H9 (cell line): Measurements from ENCODE around the gene CDK11A. TPM values are rescaled to one million over a fixed set of nuclear protein-coding genes. Genes with fewer than 3 reads are reported as not detected.
"Not testable (repeated sequence)": the region's sequence is repeated elsewhere in the genome, so short reads cannot be mapped to it uniquely, and the experiment has no call there.

Experiments
- DNase-seq: peaks from one replicate; pipeline ENCODE4 v3.0.0-alpha.2; 2017
- H2AFZ ChIP-seq: one replicate; pipeline ENCODE4 v1.6.1; 2013; ENCODE audit warnings: mild to moderate bottlenecking, low read length, control low read depth, moderate library complexity
- H2AK5ac ChIP-seq: 2 replicates; pipeline ENCODE4 v1.6.1; 2013; ENCODE audit warnings: low read length, control low read depth, mixed read lengths; ENCODE audit not compliant: insufficient read length
- H2BK120ac ChIP-seq: one replicate; pipeline ENCODE4 v1.6.1; 2013; ENCODE audit warnings: low read depth, mild to moderate bottlenecking, low read length, control low read depth, inconsistent platforms; ENCODE audit not compliant: poor library complexity, severe bottlenecking
- H2BK12ac ChIP-seq: 2 replicates; pipeline ENCODE4 v1.6.1; 2013; ENCODE audit warnings: low read length, control low read depth, mixed read lengths, low read depth; ENCODE audit not compliant: insufficient read length
- H2BK15ac ChIP-seq: 2 replicates; pipeline ENCODE4 v1.6.1; 2013; ENCODE audit warnings: low read depth, low read length, control low read depth
- H2BK20ac ChIP-seq: one replicate; pipeline ENCODE4 v1.6.1; 2013; ENCODE audit warnings: low read depth, mild to moderate bottlenecking, low read length, control low read depth, inconsistent platforms; ENCODE audit not compliant: poor library complexity, severe bottlenecking
- H2BK5ac ChIP-seq: 2 replicates; pipeline ENCODE4 v1.6.1; 2013; ENCODE audit warnings: low read length, control low read depth, mixed read lengths; ENCODE audit not compliant: insufficient read length
- H3K14ac ChIP-seq: 2 replicates; pipeline ENCODE4 v1.6.1; 2013; ENCODE audit warnings: low read length, control low read depth; ENCODE audit not compliant: insufficient read depth
- H3K18ac ChIP-seq: 2 replicates; pipeline ENCODE4 v1.6.1; 2013; ENCODE audit warnings: low read depth, mild to moderate bottlenecking, mixed read lengths, low read length, control low read depth; ENCODE audit not compliant: insufficient read length
- H3K23ac ChIP-seq: 2 replicates; pipeline ENCODE4 v1.6.1; 2013; ENCODE audit warnings: low read length, control low read depth, mixed read lengths, low read depth; ENCODE audit not compliant: insufficient read length
- H3K23me2 ChIP-seq: 2 replicates; pipeline ENCODE4 v1.6.1; 2013; ENCODE audit warnings: low read depth, mild to moderate bottlenecking, mixed read lengths, low read length, control low read depth; ENCODE audit not compliant: insufficient read length, poor library complexity, severe bottlenecking
- H3K27ac ChIP-seq: 2 replicates; pipeline ENCODE4 v1.5.1; 2013; ENCODE audit warnings: low read length, control low read depth, mixed read lengths, low read depth; ENCODE audit not compliant: insufficient read length
- H3K27me3 ChIP-seq: 2 replicates; pipeline ENCODE4 v1.6.1; 2013; ENCODE audit warnings: low read length, control low read depth, inconsistent platforms; ENCODE audit not compliant: insufficient read depth
- H3K4ac ChIP-seq: 2 replicates; pipeline ENCODE4 v1.6.1; 2013; ENCODE audit warnings: low read depth, mild to moderate bottlenecking, control low read depth, inconsistent platforms, low read length, moderate library complexity
- H3K4me1 ChIP-seq: 2 replicates; pipeline ENCODE4 v1.6.1; 2013; ENCODE audit warnings: low read length, control low read depth, inconsistent platforms; ENCODE audit not compliant: insufficient read depth
- H3K4me2 ChIP-seq: 2 replicates; pipeline ENCODE4 v1.6.1; 2013; ENCODE audit warnings: low read length, control low read depth, mixed read lengths; ENCODE audit not compliant: insufficient read length, insufficient read depth
- H3K56ac ChIP-seq: 2 replicates; pipeline ENCODE4 v1.6.1; 2013; ENCODE audit warnings: low read depth, mild to moderate bottlenecking, mixed read lengths, low read length, control low read depth; ENCODE audit not compliant: insufficient read length
- H3K79me1 ChIP-seq: 2 replicates; pipeline ENCODE4 v1.6.1; 2013; ENCODE audit warnings: low read depth, mild to moderate bottlenecking, moderate library complexity, low read length, control low read depth, inconsistent platforms; ENCODE audit not compliant: insufficient read depth, poor library complexity, severe bottlenecking
- H3K79me2 ChIP-seq: 2 replicates; pipeline ENCODE4 v1.6.1; 2013; ENCODE audit warnings: low read length, control low read depth, inconsistent platforms; ENCODE audit not compliant: insufficient read depth
- H3K9ac ChIP-seq: 2 replicates; pipeline ENCODE4 v1.6.1; 2013; ENCODE audit warnings: low read length, control low read depth, mixed read lengths; ENCODE audit not compliant: insufficient read length; ENCODE audit errors: extremely low read depth
- H3K9me3 ChIP-seq: one replicate; pipeline ENCODE4 v1.6.1; 2013; ENCODE audit warnings: low read depth, low read length, inconsistent platforms; ENCODE audit not compliant: control insufficient read depth
- H3T11ph ChIP-seq: one replicate; pipeline ENCODE4 v1.6.1; 2013; ENCODE audit warnings: mild to moderate bottlenecking, low read length, control low read depth, inconsistent platforms
- H4K20me1 ChIP-seq: one replicate; pipeline ENCODE4 v1.6.1; 2013; ENCODE audit not compliant: control insufficient read depth, insufficient read length, insufficient read depth
- H4K5ac ChIP-seq: 2 replicates; pipeline ENCODE4 v1.6.1; 2013; ENCODE audit warnings: low read depth, mild to moderate bottlenecking, mixed read lengths, low read length, control low read depth; ENCODE audit not compliant: insufficient read length
- H4K8ac ChIP-seq: replicated peaks from 2 replicates; pipeline ENCODE4 v1.6.1; 2013; ENCODE audit warnings: low read length, control low read depth, mixed read lengths, low read depth; ENCODE audit not compliant: insufficient read length
- H4K91ac ChIP-seq: 2 replicates; pipeline ENCODE4 v1.6.1; 2013; ENCODE audit warnings: low read depth, mild to moderate bottlenecking, moderate library complexity, mixed read lengths, low read length, control low read depth; ENCODE audit not compliant: insufficient read length
- H3K27ac Mint-ChIP-seq, 3 experiments: 2 replicates in 2 of 3; 3 replicates in 1 of 3; pipeline ENCODE4 v1.8.0; 2020 to 2021; ENCODE audit warnings: mixed read lengths in 3 of 3, mild to moderate bottlenecking in 1 of 3, moderate library complexity in 1 of 3
- H3K27me3 Mint-ChIP-seq: 2 replicates; pipeline ENCODE4 v1.8.0; 2021; ENCODE audit warnings: low read depth, mild to moderate bottlenecking, moderate library complexity, mixed read lengths
- H3K36me3 Mint-ChIP-seq, 3 experiments: 2 replicates in 2 of 3; 3 replicates in 1 of 3; pipeline ENCODE4 v1.8.0; 2020 to 2021; ENCODE audit warnings: low read depth in 3 of 3, mixed read lengths in 3 of 3; ENCODE audit not compliant: insufficient read depth in 1 of 3
- H3K4me1 Mint-ChIP-seq, 2 experiments: 2 replicates each; pipeline ENCODE4 v1.8.0; 2020; ENCODE audit warnings: mixed read lengths in 2 of 2
- H3K4me3 Mint-ChIP-seq, 2 experiments: 2 replicates in 1 of 2; 3 replicates in 1 of 2; pipeline ENCODE4 v1.8.0; 2020 to 2021; ENCODE audit warnings: mild to moderate bottlenecking in 2 of 2, mixed read lengths in 2 of 2, moderate library complexity in 1 of 2
- H3K9me3 Mint-ChIP-seq, 2 experiments: 2 replicates in 1 of 2; 3 replicates in 1 of 2; pipeline ENCODE4 v1.8.0; 2020; ENCODE audit warnings: mild to moderate bottlenecking in 2 of 2, mixed read lengths in 2 of 2, moderate library complexity in 1 of 2
- WGBS: extraction: QIAGEN DNeasy Blood & Tissue Kit; methylation state at CpG from one replicate; pipeline ENCODE4 v1.1.7; 2013; ENCODE audit warnings: missing lambda C conversion rate, low lambda C conversion rate, mixed read lengths; ENCODE audit not compliant: insufficient read length; ENCODE audit errors: extremely low coverage; 5-methylcytosine and 5-hydroxymethylcytosine counted together
- total RNA-seq: library from RNA; stranded (reverse); gene quantifications from 2 replicates; pipeline ENCODE4 v1.2.1, GENCODE V29; 2021

Gene CDK11A
- total RNA-seq, 1 experiment from 2014 or later, result 49.5 TPM

DNA sequence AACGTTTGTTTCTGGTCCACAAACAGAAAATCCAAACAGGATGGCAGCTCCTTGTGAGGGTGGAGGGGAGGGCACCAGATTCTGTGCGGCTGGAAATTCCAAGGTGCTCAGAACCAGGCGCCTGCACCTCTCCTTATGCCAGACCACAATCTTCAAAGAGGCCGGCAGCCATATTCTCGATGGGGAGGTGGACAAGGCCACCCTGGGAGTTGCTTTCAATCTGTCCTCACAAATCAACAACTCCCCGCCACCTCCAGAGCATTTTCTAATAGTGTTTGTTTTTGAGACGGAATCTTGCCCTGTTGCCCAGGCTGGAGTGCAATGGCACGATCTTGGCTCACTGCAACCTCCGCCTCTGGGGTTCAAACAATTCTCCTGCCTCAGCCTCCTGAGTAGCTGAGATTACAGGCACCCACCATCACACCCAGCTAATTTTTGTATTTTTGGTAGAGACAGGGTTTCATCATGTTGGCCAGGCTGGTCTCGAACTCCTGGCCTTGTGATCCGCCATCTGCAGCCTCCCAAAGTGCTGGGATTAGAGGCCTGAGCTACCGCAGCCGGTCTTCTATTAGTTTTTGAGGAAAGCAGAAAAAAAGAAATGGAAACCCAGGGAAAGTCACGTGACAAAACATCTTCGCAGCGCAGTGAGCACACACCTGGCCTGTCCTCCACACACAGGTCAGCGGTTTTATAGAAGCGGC lies 5.1 kb upstream of the CDK11A start:
- not testable (repeated sequence) for H2BK5ac ChIP-seq, DNase-seq, H3T11ph ChIP-seq, H4K91ac ChIP-seq, H3K23ac ChIP-seq, H3K4me1 ChIP-seq, H3K4me3 Mint-ChIP-seq, H3K9ac ChIP-seq, H4K8ac ChIP-seq, H2AK5ac ChIP-seq, H3K4ac ChIP-seq, H2BK12ac ChIP-seq, H3K9me3 ChIP-seq, H3K79me1 ChIP-seq, H3K27ac ChIP-seq, H3K79me2 ChIP-seq, H4K5ac ChIP-seq, H2BK15ac ChIP-seq, H3K4me2 ChIP-seq, H3K56ac ChIP-seq, H3K23me2 ChIP-seq, H2BK120ac ChIP-seq, H3K18ac ChIP-seq, H3K14ac ChIP-seq, H3K27me3 ChIP-seq, H3K4me1 Mint-ChIP-seq, H4K20me1 ChIP-seq, H3K9me3 Mint-ChIP-seq, H3K27ac Mint-ChIP-seq, H2BK20ac ChIP-seq, H3K27me3 Mint-ChIP-seq, H2AFZ ChIP-seq
- H3K36me3 Mint-ChIP-seq, result peaks cover 7 to 23% (median 16%) of the 10 kb centered on the region in 3 experiments; a peak in 6 of 7 replicates
- WGBS, result no CpG with 5 or more reads among the region's 18 CpGs

DNA sequence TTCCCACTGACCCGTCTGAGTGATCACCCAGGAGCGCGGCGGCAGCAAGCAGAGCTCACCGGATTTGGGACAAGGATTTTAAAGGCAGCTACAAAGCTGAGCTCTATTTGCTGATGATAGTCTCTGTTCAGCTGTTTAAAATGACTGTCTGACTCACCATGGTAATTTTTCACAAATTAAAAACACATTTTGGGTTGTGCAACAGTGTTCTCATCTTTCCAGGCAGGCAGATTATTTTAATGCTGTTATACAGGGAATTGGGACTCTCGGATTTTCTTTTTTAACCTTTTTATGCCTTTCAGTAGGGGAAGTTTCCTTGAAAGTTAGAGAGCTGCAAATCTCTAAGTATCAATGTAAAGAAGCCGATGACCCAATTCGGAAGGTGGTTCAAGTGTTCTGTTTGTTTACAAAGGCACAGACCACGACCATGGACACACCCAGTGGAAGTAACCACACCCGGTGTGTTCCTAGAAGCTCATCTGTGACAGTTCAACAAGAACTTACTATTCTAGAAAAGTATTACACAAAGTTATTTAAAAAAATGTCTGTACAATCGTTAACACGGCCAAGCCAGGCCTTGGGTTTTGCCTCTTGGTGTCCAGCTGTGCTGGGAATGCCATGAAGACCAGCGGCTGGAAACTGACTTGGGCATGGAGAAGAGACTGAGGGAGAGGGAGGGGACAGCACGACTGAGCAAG lies 4.3 kb upstream of the CDK11A start:
- not testable (repeated sequence) for H4K20me1 ChIP-seq, H3K4me1 Mint-ChIP-seq, H3K56ac ChIP-seq, DNase-seq, H3K9me3 Mint-ChIP-seq, H3K79me1 ChIP-seq, H3K27ac Mint-ChIP-seq, H3K23ac ChIP-seq, H2BK15ac ChIP-seq, H2BK12ac ChIP-seq, H3K9me3 ChIP-seq, H4K5ac ChIP-seq, H2AK5ac ChIP-seq, H3K4me1 ChIP-seq, H2AFZ ChIP-seq, H3K27ac ChIP-seq, H3T11ph ChIP-seq, H3K79me2 ChIP-seq, H3K4me2 ChIP-seq, H3K23me2 ChIP-seq, H2BK5ac ChIP-seq, H3K27me3 Mint-ChIP-seq, H3K4ac ChIP-seq, H2BK120ac ChIP-seq, H4K8ac ChIP-seq, H3K14ac ChIP-seq, H2BK20ac ChIP-seq, H3K18ac ChIP-seq, H3K27me3 ChIP-seq, H4K91ac ChIP-seq, H3K4me3 Mint-ChIP-seq, H3K9ac ChIP-seq
- no CpG with 5 or more reads among the region's 14 CpGs for WGBS
- peaks cover 4 to 18% (median 9%) of the 10 kb centered on the region in 3 experiments; a peak in 6 of 7 replicates for H3K36me3 Mint-ChIP-seq
